HG02970 (cell line): ENCODE data around the gene PACS1.

Experiments
- ATAC-seq: cut with Tn5 transposase; IDR thresholded peaks from one replicate; pipeline ENCODE4 v1.9.1; 2021; ENCODE audit warnings: mild to moderate bottlenecking, moderate library complexity, moderate number of reproducible peaks; ENCODE audit not compliant: unreplicated experiment, low FRiP score

Gene PACS1

DNA sequence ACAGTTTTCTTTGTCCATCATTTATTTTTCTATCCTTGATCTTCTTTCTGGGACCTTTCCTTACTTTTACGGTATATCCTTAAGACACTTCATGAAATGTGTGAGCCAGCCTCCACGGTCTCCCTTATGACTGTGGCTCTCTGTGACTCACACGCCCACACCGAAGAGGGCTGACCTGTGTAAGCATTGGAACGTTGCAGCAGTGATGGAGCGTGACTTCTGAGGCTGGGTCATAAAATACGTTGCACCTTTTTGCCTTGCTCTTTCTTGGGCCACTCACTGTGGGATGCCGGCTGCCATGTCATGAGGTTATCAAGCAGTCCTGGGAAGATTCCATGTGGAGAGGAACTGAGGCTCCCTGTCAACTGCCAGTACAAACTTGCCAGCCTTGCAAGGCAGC lies 102.1 kb downstream of the PACS1 start:
- no peak for ATAC-seq

DNA sequence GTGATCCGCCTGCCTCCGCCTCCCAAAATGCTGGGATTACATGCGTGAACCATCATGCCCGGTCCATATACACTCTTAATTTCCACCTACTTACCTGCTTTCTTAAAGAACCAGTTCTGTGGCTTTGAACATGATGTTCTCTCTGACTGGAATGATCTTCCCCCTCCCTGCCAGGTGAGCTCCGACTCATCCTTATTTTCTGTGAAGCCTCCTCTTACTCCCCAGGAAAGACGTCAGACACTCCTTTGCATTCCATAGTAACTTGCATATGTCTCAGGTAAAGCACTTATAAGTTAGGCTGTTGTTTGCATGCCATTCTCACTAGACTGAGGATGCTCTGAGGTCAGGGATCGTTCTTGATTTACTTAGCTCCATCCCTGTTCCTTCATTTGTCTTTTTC lies 106.6 kb downstream of the PACS1 start:
- ATAC-seq, result no peak

DNA sequence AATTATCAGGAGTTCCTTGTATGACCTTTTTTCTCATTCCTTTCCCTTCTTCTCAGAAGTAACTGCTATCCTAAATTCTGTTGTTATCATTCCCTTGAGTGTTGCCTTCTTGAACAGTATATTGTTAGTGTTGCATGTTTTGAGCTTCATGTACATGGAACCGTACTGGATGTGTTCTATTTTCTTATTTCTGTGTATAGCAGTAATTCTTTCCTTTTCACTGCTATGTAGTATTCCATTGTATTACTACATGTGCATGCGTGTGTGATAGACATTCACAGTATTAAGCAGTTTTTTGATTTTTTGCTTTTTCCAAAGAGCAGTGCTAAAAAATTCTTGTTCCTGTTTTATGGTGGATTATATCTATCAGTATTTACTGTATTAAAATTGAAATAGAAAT lies 108.1 kb downstream of the PACS1 start:
- ATAC-seq, result no peak

DNA sequence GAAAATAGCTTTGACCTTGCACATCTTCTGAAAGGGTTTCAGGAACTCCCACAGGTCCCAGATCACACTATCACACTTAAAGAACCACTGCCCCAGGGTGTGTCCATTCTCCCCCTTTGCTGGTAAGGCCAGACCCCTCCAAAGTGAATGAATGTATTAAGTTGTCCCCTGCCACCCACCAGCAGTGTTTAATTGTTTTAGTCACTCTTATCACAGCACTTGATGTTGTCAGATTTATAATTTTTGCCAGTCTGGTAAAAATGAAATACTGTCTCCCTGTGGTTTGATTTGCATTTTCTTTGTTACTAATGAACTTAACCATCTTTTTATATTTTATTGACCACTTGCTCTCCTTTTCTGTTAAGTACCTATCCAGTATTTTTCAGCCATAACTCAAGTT lies 108.8 kb downstream of the PACS1 start:
- ATAC-seq, result no peak

DNA sequence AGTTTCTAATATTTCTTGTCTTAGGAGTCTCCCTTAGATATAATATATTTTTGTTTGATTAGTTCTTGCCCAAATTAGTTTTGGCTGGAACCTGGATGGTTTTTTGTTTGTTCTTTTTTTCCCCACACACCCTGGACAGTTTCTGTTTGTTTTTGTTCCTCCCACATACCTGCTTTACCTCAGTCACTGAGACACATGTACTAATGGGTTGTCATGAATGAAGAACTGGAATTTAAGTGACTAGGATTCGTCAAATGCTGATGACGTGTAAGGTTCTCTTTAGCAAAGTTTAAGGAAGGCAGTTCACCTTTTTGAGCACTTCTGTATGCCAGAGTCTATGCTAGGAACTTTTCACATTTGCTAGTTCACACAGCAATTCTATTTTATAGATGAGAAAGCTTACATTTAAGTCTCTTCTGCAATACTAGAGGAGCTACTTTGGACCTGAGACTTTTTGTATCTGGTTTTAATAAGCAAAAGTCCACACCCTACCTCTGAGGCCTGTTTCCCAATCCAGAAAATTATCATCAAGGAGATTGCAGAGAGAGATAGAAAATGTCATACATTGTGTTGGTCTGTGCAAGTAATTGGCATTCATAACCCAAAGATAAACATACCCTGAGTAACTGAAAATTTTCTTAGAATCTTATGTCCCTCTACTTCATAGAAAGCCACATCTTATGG lies 111.7 kb downstream of the PACS1 start:
- no peak for ATAC-seq

DNA sequence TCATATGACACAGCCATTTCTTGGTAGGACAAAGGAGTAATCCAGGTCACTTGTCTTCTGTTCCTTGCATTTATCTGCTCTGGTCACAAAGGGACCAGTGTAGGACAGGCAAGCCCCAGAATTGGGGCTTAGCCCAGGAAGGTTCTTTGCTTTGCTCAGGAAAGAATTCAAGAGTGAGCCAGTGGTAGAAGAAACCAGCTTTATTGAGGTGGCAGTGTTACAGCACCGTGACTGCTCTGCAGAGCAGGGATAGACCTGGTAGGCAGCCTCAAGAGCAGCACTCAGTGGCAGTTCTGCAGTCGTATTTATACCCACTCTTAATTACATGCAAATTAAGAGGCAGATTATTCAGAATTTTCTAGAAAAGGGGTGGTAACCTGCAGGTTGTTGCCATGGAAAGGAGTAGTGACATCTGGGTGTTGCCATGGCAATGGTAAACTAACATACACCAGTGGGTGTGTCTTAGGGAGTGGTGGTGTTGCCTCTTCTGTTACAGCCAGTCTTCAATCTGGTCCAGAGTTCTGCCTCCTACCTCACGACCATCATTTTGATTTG lies 113.5 kb downstream of the PACS1 start:
- ATAC-seq, result no peak

DNA sequence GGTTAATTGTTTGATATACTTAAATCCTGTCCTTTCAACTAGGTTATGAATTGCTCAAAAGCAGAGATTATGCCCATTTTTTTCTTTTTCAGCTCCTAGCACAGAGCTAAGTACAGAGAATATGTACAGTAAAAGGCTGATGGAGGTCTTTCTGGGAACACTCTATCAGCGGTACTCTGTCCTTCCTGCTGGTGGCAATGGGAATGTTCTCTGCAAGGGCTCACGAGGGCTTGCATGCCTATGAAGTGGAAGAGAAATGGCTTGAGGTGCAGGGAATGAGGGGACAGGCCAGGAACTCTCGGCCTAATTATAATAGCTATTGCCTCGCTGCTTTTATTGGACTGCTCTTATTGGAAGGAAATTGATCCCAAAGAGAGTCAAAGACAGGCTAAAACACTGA lies 114.7 kb downstream of the PACS1 start:
- no peak for ATAC-seq

DNA sequence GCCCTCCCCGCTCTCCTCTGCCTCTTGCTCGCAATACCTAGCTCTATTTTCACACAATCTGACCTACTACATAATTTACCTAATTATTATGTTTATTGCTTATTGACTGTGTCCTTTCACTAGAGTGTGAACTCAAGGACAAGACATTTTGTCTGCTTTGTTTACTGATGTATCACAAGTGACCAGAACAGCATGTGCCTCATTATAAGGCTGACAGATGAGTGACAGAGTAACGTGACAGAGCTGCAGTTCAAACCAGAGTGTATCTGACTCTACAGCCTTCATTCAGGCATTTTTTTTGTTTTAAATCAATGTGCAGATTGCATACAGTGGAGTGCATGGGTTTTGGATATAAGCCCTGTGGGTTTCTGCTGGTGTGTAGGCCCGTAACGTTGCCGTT lies 116.4 kb downstream of the PACS1 start:
- no peak for ATAC-seq

DNA sequence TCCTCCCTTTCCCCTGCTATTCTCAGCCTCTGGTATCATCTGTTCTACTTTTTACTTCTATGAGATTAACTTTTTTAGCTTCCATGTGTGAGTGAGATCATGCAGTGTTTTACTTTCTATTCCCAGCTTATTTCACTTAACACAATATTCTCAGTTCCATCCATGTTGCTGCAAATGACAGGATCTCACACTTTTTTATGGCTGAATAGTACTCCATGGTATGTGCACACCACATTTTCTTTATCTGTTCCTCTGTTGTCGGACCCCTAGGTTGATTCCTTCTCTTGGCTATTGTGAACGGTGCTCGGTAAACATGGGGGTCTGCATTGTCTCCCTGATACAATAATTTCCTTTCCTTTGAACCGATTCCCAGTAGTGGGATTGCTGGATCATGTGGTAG lies 117.4 kb downstream of the PACS1 start:
- ATAC-seq, result no peak

DNA sequence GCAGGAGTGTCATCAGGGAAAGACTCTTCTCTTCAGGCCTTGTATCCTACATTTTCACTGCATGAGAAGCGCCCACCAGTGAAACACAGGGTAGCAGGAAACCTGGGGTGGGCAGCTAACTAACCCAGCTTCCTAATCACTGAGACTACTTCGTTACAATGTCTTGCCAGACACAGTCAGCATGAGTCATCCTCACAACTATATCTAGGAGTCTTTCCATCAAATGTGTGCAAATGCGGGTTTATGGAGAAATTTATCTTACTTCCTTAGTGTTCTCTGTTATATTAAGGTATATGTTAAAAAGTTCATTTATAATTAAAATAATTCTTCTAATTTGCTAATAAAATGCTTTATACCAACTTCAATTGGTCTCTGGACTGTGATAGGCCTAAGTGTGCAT lies 118.5 kb downstream of the PACS1 start:
- no peak for ATAC-seq

DNA sequence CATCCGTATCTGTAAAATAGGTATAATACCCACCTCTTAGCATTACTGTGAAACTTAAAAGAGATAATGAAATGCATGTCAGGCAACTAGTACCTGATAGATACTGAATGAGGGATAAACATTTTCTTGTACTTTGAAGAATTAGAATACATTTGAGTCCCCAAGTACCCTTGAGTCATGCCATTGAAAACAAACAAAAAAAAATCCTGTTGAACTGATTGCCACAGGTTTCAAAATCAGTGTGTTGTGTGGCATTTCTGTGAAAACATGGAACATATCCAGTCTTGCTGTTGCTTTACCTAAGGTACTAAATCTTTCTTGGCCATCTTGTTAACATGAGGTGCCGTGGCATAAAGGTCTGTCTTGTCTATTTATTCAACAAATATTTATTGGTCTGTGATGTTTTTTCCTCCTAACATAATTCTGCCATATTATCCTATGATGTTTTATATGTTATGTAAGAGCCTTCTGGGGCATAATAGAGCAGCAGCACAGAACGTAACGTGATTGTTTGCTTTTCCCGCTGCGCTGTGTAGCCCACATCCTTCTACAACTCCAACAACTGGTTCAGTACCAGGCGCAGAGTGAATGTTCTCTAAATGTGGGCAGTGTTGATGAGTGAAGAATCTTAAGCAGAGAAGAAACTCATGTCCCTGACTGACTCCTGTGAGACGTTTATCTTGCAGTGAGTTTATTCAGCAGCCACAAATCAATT lies 119.1 kb downstream of the PACS1 start:
- no peak for ATAC-seq

DNA sequence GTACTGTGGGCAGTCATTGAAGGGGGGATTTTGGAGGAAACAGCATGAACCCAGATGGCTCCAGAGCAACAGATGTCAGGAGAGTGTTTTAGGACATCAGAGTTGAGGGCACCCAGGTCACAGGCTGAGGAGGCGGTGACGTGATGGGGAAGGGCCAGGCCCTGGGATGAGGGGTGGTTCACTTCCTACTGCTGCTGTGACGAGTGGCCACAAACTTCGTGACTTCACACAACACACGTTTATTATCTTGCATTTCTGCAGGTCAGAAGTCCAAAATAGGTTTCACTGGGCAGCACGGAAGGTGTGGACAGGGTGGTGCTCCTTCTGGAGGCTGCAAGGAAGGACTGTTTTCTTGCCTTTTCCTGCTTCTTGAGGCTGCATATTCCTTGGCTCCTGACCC lies 120.7 kb downstream of the PACS1 start:
- ATAC-seq, result no peak

DNA sequence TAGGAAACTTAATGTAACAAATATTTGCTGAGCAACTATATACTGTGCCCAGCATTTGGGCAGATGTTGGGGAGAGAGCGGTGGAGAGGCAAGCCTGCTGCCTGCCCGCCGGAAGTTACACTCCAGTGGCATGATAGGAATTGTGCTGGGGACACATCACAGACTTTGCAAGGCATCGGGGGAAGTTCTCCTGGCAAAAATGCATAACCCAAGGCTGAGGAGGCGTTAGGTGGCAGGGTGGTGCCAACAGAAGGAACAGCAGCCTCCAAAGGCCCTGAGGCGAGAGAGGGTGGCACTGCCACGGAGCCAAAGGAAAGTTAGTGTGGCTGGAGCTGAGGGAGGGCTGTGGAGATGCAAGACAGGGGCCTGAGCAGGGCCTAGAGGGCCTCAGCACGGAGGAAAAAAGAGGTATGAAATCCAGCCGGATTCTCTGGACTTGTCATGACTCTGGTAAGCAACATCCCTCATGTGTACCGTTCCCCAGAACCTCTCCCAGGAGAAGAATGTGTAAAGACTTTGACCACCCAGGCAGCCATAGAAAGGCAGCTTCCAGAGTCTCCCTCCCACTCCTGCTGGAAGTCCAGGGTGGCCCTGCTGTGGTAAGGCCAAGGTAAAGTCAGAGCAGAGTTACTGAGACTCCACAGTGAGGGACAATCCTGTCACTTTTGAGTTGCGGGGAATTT lies 122.2 kb downstream of the PACS1 start:
- ATAC-seq, result no peak

DNA sequence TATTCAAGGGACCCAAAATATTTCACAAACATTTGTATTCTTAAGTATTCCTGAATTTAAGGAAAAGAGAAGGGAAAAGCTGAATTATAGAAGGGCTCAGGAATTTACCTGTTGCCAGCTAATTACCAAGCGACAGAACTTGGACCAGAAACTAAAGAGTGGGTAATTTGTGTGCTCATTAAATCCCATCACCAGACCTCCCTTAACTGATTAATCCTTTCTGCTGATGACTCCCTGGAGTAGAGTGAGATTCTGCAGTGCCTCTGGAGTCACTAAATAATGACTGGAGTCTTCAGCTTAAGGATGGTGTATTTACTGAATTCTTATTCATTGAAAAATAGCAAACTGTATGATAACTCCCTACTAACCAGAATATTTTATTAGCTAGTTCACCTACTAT lies 124.3 kb downstream of the PACS1 start:
- no peak for ATAC-seq

DNA sequence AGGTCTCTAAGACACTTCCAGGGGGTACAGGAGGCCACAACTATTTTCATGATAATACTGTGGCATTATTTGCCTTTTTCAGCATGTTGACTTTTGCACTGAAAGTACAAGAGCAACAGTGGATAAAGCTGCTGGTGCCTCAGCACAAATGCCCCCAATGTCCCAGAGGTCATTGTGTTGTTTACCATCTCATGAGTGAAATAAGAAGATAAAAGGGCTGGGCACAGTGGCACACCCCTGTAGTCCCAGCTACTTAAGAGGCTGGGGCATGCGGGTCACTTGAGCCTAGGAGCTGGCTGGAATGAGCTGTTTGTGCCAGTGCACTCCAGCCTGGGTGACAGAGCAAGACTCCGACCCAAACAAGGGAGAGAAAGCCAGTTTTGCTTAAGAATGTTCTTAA lies 125.8 kb downstream of the PACS1 start:
- no peak for ATAC-seq

DNA sequence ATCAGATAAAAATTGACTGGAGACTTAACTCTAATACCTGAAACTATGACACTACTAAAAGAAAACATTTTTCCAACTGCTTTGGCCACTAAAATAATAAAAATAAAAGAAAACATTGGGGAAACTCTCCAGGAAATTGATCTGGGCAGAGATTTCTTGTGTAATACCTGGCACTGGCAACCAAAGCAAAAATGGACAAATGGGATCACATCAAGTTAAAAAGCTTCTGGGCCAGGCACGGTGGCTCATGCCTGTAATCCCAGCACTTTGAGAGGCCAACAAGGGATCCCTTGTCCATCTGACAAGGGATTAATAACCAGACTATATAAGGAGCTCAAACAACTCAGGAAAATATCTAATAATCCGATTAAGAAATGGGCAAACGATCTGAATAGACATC lies 133.8 kb downstream of the PACS1 start:
- no peak for ATAC-seq

DNA sequence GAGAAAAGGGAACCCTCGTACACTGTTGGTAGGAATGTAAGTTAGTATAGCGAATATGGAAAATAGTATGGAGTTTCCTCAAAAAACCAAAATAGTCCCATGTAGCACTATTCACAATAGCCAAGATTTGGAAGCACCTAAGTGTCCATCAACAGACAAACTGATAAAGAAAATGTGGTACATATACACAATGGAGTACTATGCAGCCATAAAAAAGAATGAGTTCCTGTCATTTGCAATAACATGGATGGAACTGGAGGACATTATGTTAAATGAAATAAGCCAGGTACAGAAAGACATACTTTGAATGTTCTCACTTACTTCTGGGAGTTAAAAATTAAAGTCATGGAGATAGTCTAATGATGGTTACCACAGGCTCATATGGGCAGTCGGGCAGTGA lies 134.3 kb downstream of the PACS1 start:
- no peak for ATAC-seq

DNA sequence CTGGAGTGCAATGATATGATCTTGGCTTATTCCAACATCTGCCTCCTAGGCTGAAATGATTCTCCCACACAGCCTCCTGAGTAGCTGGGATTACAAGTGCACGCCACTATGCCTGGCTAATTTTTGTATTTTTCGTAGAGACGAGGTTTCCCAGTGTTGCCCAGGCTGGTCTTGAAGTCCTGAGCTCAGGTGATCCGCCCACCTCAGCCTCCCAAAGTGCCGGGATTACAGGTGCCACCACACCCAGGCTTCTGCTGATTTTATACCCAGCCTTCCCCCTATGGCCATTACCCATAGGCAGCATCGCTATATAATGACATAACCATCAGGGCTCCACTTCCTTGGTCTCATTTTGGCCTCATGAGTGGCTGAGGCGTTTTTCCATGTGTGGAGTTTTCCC lies 137.7 kb downstream of the PACS1 start:
- ATAC-seq, result no peak

DNA sequence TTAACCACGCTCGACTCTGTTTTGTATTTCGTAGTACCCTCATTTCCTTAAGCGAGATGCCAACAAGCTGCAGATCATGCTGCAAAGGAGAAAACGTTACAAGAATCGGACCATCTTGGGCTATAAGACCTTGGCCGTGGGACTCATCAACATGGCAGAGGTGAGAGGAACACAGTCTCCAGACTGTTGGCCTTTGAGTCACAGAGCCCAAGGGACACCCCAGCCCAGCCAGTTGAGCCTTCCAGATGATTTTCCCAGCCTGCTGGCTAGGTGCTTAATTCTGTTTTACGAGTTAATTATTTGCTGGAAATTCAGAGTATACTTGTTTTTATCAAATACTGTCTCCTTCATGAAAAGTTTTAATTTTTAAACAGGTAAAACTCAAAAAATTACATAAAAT lies 141.0 kb downstream of the PACS1 start:
- no peak for ATAC-seq

DNA sequence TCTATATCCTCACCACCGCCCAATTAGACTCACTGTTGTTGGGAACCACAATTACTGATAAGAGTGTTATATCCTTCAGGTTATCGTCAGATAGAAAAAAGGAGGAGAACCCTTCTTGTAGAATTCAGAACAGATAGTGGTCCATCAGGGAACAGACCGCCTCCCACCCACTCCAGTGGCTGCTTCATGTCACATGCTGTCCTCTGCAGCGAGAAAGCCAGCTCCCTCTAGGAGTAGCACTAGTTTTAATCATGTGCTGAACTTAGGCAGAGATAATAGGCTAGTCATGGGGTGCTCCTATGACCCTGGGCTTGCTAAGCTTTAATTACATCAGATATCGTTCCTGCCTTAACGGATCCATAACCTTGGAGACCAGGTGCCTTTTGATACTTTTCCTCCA lies 146.8 kb downstream of the PACS1 start:
- ATAC-seq, result no peak

DNA sequence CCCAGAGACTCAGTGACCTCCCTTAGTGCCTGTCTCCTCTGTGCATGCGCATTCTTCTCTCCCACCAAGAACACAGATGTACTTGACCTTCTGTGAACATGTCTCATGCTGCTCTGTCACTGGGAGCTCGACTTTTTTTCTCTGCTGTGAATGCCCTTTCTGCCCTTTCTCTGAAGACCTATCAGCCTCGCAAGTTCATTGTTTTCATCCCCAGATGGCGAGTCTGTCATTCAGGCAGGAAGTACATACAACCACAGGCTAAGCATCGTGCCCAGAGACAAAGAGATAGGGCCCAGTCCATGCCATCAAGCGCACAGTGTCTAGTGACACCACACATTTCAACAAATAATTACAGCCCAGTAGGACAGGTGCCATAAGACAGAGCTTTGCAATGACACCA lies 148.0 kb downstream of the PACS1 start:
- ATAC-seq, result no peak
